Fibroblast of the aortic adventitia (primary cell): ENCODE results near the gene PLEKHM3. TPM values are rescaled to one million over a fixed set of nuclear protein-coding genes. Genes with fewer than 3 reads are reported as not detected.

Source experiments
- DNase-seq: peaks from one replicate; pipeline ENCODE4 v3.0.0-alpha.2; 2010; ENCODE audit warnings: low read depth
- H3K4me3 ChIP-seq: 2 replicates; pipeline ENCODE4 v1.5.1; 2011; ENCODE audit warnings: low read depth, mild to moderate bottlenecking, control low read depth, low read length, moderate library complexity
- CTCF ChIP-seq: IDR thresholded peaks from 2 replicates; pipeline ENCODE4 v1.5.1; 2011; ENCODE audit warnings: mild to moderate bottlenecking, low read length, control low read depth, inconsistent platforms; ENCODE audit not compliant: insufficient read depth
- total RNA-seq: library from RNA; depleted of rRNA; stranded (reverse); fragments of >200 nt; gene quantifications from 2 replicates; pipeline ENCODE4 v1.2.3, GENCODE V29; 2012; ENCODE audit warnings: low replicate concordance

Gene PLEKHM3
- total RNA-seq, 1 donor, result 15.1 TPM

DNA sequence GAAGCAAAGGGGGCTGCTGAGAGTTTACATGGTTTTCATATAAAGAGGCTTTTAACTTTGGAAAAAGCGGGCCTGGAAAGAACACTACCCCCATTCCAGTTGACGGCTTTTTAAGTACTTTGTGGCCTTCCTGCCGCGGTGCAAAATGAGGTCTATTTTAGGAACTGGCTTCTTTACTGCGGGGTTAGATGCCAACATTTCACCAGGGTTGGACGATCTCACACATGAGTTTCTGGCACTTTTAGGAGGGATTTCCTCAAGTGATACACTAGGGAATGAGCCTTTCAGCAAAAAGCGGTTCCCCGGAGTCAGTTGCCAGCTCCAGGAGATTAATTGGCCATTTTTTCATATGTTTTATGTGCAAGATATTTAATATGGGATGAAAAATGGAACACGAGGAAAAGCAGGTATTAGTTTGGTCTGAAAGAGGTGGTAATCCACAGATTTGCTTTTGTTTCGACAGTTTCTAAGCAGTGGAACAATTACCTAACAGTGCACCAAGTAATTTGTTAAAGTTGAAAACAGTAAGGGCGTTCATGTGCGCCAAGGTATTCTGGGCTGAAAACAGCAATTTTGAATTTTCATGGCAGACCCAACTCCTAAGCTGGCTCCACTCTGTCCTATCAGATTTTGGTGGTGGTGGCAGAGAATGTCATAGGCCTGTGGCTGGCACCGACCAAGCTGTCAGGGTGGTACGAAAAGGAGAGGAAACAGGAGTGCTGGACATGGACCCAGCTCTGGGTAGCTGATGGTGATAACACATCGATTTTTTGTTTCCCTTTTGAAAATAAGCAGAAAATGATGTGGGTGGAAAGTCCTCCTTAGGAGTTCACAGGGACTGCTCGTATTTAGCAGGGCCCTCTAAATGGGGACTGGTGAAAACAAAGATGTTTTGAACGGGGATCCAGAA lies 200.0 kb downstream of the PLEKHM3 start:
- H3K4me3 ChIP-seq, result no peak overlapping the region
- peak; percentile 37 for DNase-seq
- no peak for TF ChIP-seq CTCF

DNA sequence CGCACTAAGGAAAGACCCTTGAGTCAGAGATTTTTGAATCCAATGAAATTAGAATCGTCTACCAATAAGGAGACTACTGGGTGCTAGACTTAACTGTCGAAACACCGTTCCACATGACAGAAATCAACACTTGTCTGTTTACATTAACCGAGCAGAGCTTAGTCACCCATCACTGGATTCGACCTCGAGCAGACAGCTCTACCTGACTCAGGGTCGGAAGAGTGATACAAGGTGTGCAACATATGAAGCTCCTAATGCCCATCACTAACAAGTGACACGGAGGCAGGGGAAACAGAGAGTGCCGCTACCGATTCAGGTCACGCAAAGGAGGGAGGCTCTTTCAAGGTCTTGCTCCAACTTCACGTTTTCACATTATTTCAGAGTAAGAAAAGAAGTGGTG lies 201.5 kb downstream of the PLEKHM3 start:
- H3K4me3 ChIP-seq, result no peak overlapping the region
- DNase-seq, result no peak
- TF ChIP-seq CTCF, result no peak

GRCh38 chr2:207819839-207820784 lies 205.2 kb downstream of the PLEKHM3 start:
- no peak for TF ChIP-seq CTCF
- DNase-seq, result no peak

GRCh38 chr2:207819021-207819797 lies 206.1 kb downstream of the PLEKHM3 start:
- no peak for DNase-seq
- no peak for TF ChIP-seq CTCF
- no peak overlapping the region for H3K4me3 ChIP-seq

More at GRCh38 chr2:207819839-207820784, 205.2 kb downstream of the PLEKHM3 start:
- H3K4me3 ChIP-seq, result no peak overlapping the region

DNA sequence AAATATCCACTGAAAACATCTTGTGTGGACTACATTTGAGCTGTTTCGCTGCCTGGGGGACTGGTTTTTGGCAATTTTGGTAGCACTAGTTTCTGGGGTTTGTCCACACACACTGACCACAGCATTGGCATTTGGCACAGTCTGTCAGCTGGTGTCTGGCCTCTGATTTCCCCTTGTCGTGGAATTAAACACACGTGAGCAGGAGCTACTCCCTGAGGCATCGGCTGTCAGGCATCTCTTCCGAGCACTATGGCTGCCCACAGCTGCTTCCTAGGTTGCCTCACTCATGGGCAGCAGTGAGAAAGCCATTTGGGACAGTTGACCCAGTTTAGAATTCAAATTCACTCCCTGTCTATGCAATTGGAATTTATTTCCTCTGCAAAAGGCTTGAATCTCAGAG lies 208.8 kb downstream of the PLEKHM3 start:
- no peak for DNase-seq
- no peak overlapping the region for H3K4me3 ChIP-seq
- TF ChIP-seq CTCF, result no peak

DNA sequence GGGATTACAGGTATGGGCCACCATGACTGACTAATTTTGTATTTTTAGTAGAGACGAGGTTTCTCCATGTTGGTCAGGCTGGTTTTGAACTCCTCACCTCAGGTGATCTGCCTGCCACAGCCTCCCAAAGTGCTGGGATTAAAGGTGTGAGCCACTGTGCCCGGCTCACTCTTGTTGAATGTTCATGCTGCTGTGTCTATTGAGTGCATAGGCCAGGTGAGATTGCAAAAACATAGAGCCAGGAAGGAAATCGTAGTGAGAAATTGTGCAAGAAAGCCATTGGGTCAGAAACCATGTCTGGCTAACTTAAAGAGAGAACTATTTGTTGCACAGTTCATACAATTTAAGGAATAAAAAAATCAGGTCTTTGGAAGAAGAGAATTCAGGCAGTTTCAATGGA lies 210.1 kb downstream of the PLEKHM3 start:
- no peak for DNase-seq
- no peak overlapping the region for H3K4me3 ChIP-seq
- no peak for TF ChIP-seq CTCF
